ENCODE results near the gene SBF2. TPM values are rescaled to one million over a fixed set of nuclear protein-coding genes. Genes with fewer than 3 reads are reported as not detected.
A peak's percentile ranks its signal among the peaks of the same experiment; 100 is the strongest.

Gene SBF2
- total RNA-seq, 4 donors from 2014 or later, result 67.5 to 92.9 (median 71.6) TPM

- Histone ChIP-seq H3K27me3 (no peaks in the 10 kb centered on the region), H3K36me3 (no peaks in the 10 kb centered on the region), H3K4me1 (peaks cover 7 to 17% of the 10 kb centered on the region in 2 donors), H3K4me3 (replicated peaks in 1 of 3) (no peak overlapping the region), H3K27ac (no peak overlapping the region), H3K9me3 (no peaks in the 10 kb centered on the region)
- DNase-seq, result no peak
- intact Hi-C loops (cut with DNase I), result no loop called here
- no peak for TF ChIP-seq POLR2A (IDR thresholded peaks at IDR 0.05)
- TF ChIP-seq CTCF (IDR thresholded peaks at IDR 0.05), result no peak
Measured at GRCh38 chr11:10275714-10276113, 18.3 kb downstream of the SBF2 start.

- DNase-seq, result no peak
- 76 to 84% methylated on average over 1 of the region's 1 CpG for WGBS, 2 donors
- intact Hi-C loops (cut with DNase I), result no loop called here
- TF ChIP-seq POLR2A (IDR thresholded peaks at IDR 0.05), result no peak
- TF ChIP-seq CTCF (IDR thresholded peaks at IDR 0.05), result no peak
- Histone ChIP-seq H3K9me3 (no peaks in the 10 kb centered on the region), H3K4me1 (peaks cover 7 to 17% of the 10 kb centered on the region in 2 donors), H3K27me3 (no peaks in the 10 kb centered on the region), H3K4me3 (replicated peaks in 1 of 3) (no peak overlapping the region), H3K36me3 (no peaks in the 10 kb centered on the region), H3K27ac (no peak overlapping the region)
Measured at GRCh38 chr11:10274726-10275125, 19.3 kb downstream of the SBF2 start.

- no peaks in the 10 kb centered on the region for H3K36me3 ChIP-seq
- no peaks in the 10 kb centered on the region for H3K27me3 ChIP-seq
- peak overlapping the region in 2 of 3 donors; percentile 41 to 57 for H3K27ac ChIP-seq
- H3K4me1 ChIP-seq, result peaks cover 7 to 17% of the 10 kb centered on the region in 2 donors
- TF ChIP-seq POLR2A (IDR thresholded peaks at IDR 0.05), result no peak
- TF ChIP-seq CTCF (IDR thresholded peaks at IDR 0.05), result no peak
- intact Hi-C loops (cut with DNase I), result no loop called here
- no peak overlapping the region for H3K4me3 ChIP-seq (replicated peaks in 1 of 3)
- no peaks in the 10 kb centered on the region for H3K9me3 ChIP-seq
- no peak for DNase-seq
Measured at GRCh38 chr11:10273738-10274137, 20.3 kb downstream of the SBF2 start.

- H3K4me3 ChIP-seq (replicated peaks in 1 of 3), result no peak overlapping the region
- intact Hi-C loops (cut with DNase I), result no loop called here
- H3K4me1 ChIP-seq, result peaks cover 7 to 17% of the 10 kb centered on the region in 2 donors
- no peak overlapping the region for H3K27ac ChIP-seq
- no peaks in the 10 kb centered on the region for H3K9me3 ChIP-seq
- H3K36me3 ChIP-seq, result no peaks in the 10 kb centered on the region
- no peaks in the 10 kb centered on the region for H3K27me3 ChIP-seq
- TF ChIP-seq CTCF (IDR thresholded peaks at IDR 0.05) (no peak), POLR2A (IDR thresholded peaks at IDR 0.05) (no peak)
- no peak for DNase-seq
- 58 to 99% methylated on average over 3 to 5 of the region's 11 CpGs for WGBS, 2 donors
Measured at GRCh38 chr11:10272132-10272531, 21.9 kb downstream of the SBF2 start.

GRCh38 chr11:10268746-10269488 lies 25.1 kb downstream of the SBF2 start:
- peaks cover 7 to 9% of the 10 kb centered on the region in 2 donors for H3K4me1 ChIP-seq
- 72 to 73% methylated on average over 5 of the region's 5 CpGs for WGBS, 2 donors
- intact Hi-C loops (cut with DNase I), result no loop called here
- H3K27me3 ChIP-seq, result no peaks in the 10 kb centered on the region
- no peak for DNase-seq
- no peaks in the 10 kb centered on the region for H3K36me3 ChIP-seq
- no peak for TF ChIP-seq POLR2A (IDR thresholded peaks at IDR 0.05)
- no peak overlapping the region for H3K27ac ChIP-seq
- H3K9me3 ChIP-seq, result no peaks in the 10 kb centered on the region
- no peak overlapping the region for H3K4me3 ChIP-seq (replicated peaks in 1 of 3)
